DND-41 (cell line): Measurements from ENCODE around the gene KNTC1.

Experiments
- EZH2 ChIP-seq: IDR thresholded peaks from 3 replicates; pipeline ENCODE4 v1.6.1; 2012; ENCODE audit warnings: borderline replicate concordance, low read depth, mild to moderate bottlenecking, moderate library complexity, low read length, inconsistent platforms; ENCODE audit not compliant: severe bottlenecking
- TF ChIP-seq, protein P1 (sequence below): IDR thresholded peaks from 2 replicates; pipeline ENCODE4 v1.5.1; 2012; ENCODE audit warnings: borderline replicate concordance, low read length, moderate library complexity, mild to moderate bottlenecking; ENCODE audit not compliant: poor library complexity, severe bottlenecking; ENCODE audit errors: extremely low read depth

DNA sequence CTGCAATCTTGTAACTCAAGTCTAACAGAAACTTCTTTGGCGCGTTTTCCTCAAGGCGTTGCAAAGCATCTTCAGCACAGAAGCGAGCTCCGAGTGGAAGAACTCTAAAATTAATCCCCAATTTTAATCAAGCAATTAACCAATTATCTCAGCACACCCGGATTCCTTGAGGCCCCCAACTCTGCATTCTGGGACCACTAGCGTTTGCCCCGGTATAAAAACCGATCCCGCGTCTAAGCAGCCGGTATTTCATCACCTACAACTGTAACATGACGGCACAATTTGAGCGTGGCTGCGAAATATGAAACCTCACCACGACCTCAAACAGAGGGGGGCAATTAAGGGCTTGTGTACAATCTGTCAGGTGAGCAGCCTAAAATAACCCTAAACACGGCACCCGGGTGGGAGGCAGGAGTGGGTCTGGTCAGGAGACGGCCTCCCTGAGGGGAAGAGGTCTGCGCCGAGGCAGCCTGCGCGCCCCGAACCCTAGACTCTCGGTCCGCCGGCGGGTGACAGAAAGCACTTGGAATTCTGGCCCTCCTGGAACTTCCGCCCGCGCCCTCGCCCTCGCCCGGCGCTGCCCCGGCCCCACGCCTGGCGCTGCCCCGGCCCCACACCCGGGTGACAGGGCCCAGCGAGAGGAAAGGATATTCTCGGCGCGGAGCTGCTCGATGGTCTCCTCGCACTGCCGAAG, 26.9 kb upstream of the KNTC1 start:
- TF ChIP-seq, protein P1, sequence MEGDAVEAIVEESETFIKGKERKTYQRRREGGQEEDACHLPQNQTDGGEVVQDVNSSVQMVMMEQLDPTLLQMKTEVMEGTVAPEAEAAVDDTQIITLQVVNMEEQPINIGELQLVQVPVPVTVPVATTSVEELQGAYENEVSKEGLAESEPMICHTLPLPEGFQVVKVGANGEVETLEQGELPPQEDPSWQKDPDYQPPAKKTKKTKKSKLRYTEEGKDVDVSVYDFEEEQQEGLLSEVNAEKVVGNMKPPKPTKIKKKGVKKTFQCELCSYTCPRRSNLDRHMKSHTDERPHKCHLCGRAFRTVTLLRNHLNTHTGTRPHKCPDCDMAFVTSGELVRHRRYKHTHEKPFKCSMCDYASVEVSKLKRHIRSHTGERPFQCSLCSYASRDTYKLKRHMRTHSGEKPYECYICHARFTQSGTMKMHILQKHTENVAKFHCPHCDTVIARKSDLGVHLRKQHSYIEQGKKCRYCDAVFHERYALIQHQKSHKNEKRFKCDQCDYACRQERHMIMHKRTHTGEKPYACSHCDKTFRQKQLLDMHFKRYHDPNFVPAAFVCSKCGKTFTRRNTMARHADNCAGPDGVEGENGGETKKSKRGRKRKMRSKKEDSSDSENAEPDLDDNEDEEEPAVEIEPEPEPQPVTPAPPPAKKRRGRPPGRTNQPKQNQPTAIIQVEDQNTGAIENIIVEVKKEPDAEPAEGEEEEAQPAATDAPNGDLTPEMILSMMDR: no peak
- no peak for TF ChIP-seq EZH2
